HEK293 (cell line): ENCODE data around the gene CLEC4F.

ENCODE experiments used
- CTCF ChIA-PET: fragments of 350-600 bp; formaldehyde crosslinking; extraction: SDS; loops from one replicate; lab custom pipeline; 2021; ENCODE audit warnings: antibody characterized with exemption; lab: Yijun Ruan, JAX
- POLR2A ChIA-PET: fragments of 300-600 bp; formaldehyde crosslinking; extraction: SDS; loops from one replicate; lab custom pipeline; 2020; ENCODE audit warnings: antibody characterized with exemption, inconsistent platforms; lab: Yijun Ruan, JAX
- H3K27ac ChIP-seq: fragments of 200-500 bp; sonication (Bioruptor generic); 2 replicates; pipeline ENCODE4 v1.5.1; 2014; ENCODE audit warnings: low read depth, low read length, control low read depth, inconsistent platforms; ENCODE audit errors: extremely low read depth
- H3K36me3 ChIP-seq, 2 experiments: fragments of 200-500 bp in 1 of 2; sonication (Bioruptor generic) in 1 of 2; 1 replicate in 1 of 2; 2 replicates in 1 of 2; pipeline ENCODE4 v1.5.1; 2014 to 2017; ENCODE audit warnings: inconsistent platforms in 2 of 2, low read length in 2 of 2; ENCODE audit not compliant: control insufficient read depth in 2 of 2, insufficient read depth in 1 of 2
- H3K4me1 ChIP-seq: fragments of 200-500 bp; sonication (Bioruptor generic); 2 replicates; pipeline ENCODE4 v1.5.1; 2014; ENCODE audit warnings: mild to moderate bottlenecking, low read length, inconsistent platforms; ENCODE audit not compliant: control insufficient read depth, insufficient read depth
- H3K4me3 ChIP-seq: 2 replicates; pipeline ENCODE4 v1.5.1; 2011; ENCODE audit warnings: low read depth, mild to moderate bottlenecking, control low read depth, low read length, moderate library complexity
- H3K9me3 ChIP-seq: fragments of 200-500 bp; sonication (Bioruptor generic); 2 replicates; pipeline ENCODE4 v1.5.1; 2014; ENCODE audit warnings: low read depth, low read length, inconsistent platforms; ENCODE audit not compliant: control insufficient read depth, insufficient read depth
- GLI4 ChIP-seq: fragments of 450-650 bp; formaldehyde crosslinking; IDR thresholded peaks from 2 replicates; pipeline ENCODE4 v1.5.1; 2016; ENCODE audit warnings: missing biosample characterization, missing genetic modification characterization
- PRDM6 ChIP-seq: fragments of 450-650 bp; formaldehyde crosslinking; IDR thresholded peaks from 2 replicates; pipeline ENCODE4 v1.5.1; 2017; ENCODE audit warnings: missing biosample characterization, missing genetic modification characterization
- SETDB1 ChIP-seq: IDR thresholded peaks from one replicate; pipeline ENCODE4 v1.6.1; 2017; ENCODE audit warnings: mild to moderate bottlenecking, low read length, moderate library complexity, mixed read lengths; ENCODE audit not compliant: insufficient read length
- ZNF114 ChIP-seq: fragments of 450-650 bp; formaldehyde crosslinking; IDR thresholded peaks from 2 replicates; pipeline ENCODE4 v1.5.0; 2017; ENCODE audit warnings: missing biosample characterization, missing genetic modification characterization
- ZNF146 ChIP-seq: fragments of 450-650 bp; formaldehyde crosslinking; IDR thresholded peaks from 2 replicates; pipeline ENCODE4 v1.5.1; 2016; ENCODE audit warnings: missing biosample characterization, missing genetic modification characterization
- ZNF155 ChIP-seq: fragments of 450-650 bp; formaldehyde crosslinking; IDR thresholded peaks from 2 replicates; pipeline ENCODE4 v1.5.1; 2016; ENCODE audit warnings: missing biosample characterization, missing genetic modification characterization
- ZNF169 ChIP-seq: fragments of 450-650 bp; formaldehyde crosslinking; IDR thresholded peaks from 2 replicates; pipeline ENCODE4 v1.5.1; 2016; ENCODE audit warnings: missing biosample characterization, missing genetic modification characterization
- ZNF2 ChIP-seq: fragments of 450-650 bp; formaldehyde crosslinking; IDR thresholded peaks from 2 replicates; pipeline ENCODE4 v1.5.1; 2016; ENCODE audit warnings: missing biosample characterization, missing genetic modification characterization
- ZNF423 ChIP-seq: fragments of 450-650 bp; formaldehyde crosslinking; IDR thresholded peaks from 2 replicates; pipeline ENCODE4 v1.5.1; 2016; ENCODE audit warnings: missing biosample characterization, missing genetic modification characterization
- ZNF621 ChIP-seq: fragments of 450-650 bp; formaldehyde crosslinking; IDR thresholded peaks from 2 replicates; pipeline ENCODE4 v1.5.1; 2017; ENCODE audit warnings: missing biosample characterization, missing genetic modification characterization
- ZNF626 ChIP-seq: fragments of 450-650 bp; sonication (Bioruptor Pico); formaldehyde crosslinking; IDR thresholded peaks from 2 replicates; pipeline ENCODE4 v1.5.1; 2018; ENCODE audit warnings: missing biosample characterization, missing genetic modification characterization, inconsistent platforms
- ZNF629 ChIP-seq: fragments of 450-650 bp; formaldehyde crosslinking; IDR thresholded peaks from 2 replicates; pipeline ENCODE4 v1.5.1; 2017; ENCODE audit warnings: missing biosample characterization, missing genetic modification characterization
- ZNF768 ChIP-seq: fragments of 450-650 bp; formaldehyde crosslinking; IDR thresholded peaks from 2 replicates; pipeline ENCODE4 v1.5.1; 2018; ENCODE audit warnings: missing biosample characterization, mild to moderate bottlenecking, missing genetic modification characterization
- ZNF776 ChIP-seq: fragments of 450-650 bp; formaldehyde crosslinking; IDR thresholded peaks from 2 replicates; pipeline ENCODE4 v1.5.0; 2017; ENCODE audit warnings: missing biosample characterization, missing genetic modification characterization, borderline replicate concordance
- ZNF837 ChIP-seq: fragments of 450-650 bp; formaldehyde crosslinking; IDR thresholded peaks from 2 replicates; pipeline ENCODE4 v1.5.1; 2016; ENCODE audit warnings: missing biosample characterization, missing genetic modification characterization
- ZNF843 ChIP-seq: fragments of 450-650 bp; formaldehyde crosslinking; IDR thresholded peaks from 2 replicates; pipeline ENCODE4 v1.5.1; 2016; ENCODE audit warnings: missing biosample characterization, missing genetic modification characterization
- TF ChIP-seq, protein P1 (sequence below): fragments of 450-650 bp; formaldehyde crosslinking; IDR thresholded peaks from 2 replicates; pipeline ENCODE4 v1.5.1; 2016; ENCODE audit warnings: missing biosample characterization, missing genetic modification characterization, borderline replicate concordance
- TF ChIP-seq, protein P2 (sequence below): fragments of 450-650 bp; formaldehyde crosslinking; IDR thresholded peaks from 2 replicates; pipeline ENCODE4 v1.5.1; 2016; ENCODE audit warnings: missing biosample characterization, missing genetic modification characterization
- TF ChIP-seq, protein P3 (sequence below): fragments of 450-650 bp; formaldehyde crosslinking; optimal IDR thresholded peaks from 2 replicates; pipeline ENCODE3; 2016; ENCODE audit warnings: missing biosample characterization, mild to moderate bottlenecking, missing genetic modification characterization

CLEC4F gene, protein sequence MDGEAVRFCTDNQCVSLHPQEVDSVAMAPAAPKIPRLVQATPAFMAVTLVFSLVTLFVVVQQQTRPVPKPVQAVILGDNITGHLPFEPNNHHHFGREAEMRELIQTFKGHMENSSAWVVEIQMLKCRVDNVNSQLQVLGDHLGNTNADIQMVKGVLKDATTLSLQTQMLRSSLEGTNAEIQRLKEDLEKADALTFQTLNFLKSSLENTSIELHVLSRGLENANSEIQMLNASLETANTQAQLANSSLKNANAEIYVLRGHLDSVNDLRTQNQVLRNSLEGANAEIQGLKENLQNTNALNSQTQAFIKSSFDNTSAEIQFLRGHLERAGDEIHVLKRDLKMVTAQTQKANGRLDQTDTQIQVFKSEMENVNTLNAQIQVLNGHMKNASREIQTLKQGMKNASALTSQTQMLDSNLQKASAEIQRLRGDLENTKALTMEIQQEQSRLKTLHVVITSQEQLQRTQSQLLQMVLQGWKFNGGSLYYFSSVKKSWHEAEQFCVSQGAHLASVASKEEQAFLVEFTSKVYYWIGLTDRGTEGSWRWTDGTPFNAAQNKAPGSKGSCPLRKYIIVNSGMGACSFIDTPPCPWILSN

GRCh38 chr2:70820499-70820898, at the start of gene CLEC4F:
TSS of gene CLEC4F (minus strand) at chr2:70820599. CDS start at chr2:70820523, 76 bp downstream.
- TF ChIP-seq ZNF423 (tag by site-specific recombination), result no peak
- TF ChIP-seq, protein P1, sequence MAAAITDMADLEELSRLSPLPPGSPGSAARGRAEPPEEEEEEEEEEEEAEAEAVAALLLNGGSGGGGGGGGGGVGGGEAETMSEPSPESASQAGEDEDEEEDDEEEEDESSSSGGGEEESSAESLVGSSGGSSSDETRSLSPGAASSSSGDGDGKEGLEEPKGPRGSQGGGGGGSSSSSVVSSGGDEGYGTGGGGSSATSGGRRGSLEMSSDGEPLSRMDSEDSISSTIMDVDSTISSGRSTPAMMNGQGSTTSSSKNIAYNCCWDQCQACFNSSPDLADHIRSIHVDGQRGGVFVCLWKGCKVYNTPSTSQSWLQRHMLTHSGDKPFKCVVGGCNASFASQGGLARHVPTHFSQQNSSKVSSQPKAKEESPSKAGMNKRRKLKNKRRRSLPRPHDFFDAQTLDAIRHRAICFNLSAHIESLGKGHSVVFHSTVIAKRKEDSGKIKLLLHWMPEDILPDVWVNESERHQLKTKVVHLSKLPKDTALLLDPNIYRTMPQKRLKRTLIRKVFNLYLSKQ (tag by site-specific recombination), result no peak
- no peak for TF ChIP-seq PRDM6 (tag by site-specific recombination)
- TF ChIP-seq ZNF776 (tag by site-specific recombination), result no peak
- TF ChIP-seq, protein P2, sequence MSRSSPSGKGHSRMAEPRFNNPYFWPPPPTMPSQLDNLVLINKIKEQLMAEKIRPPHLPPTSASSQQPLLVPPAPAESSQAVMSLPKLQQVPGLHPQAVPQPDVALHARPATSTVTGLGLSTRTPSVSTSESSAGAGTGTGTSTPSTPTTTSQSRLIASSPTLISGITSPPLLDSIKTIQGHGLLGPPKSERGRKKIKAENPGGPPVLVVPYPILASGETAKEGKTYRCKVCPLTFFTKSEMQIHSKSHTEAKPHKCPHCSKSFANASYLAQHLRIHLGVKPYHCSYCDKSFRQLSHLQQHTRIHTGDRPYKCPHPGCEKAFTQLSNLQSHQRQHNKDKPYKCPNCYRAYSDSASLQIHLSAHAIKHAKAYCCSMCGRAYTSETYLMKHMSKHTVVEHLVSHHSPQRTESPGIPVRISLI (tag by site-specific recombination), result no peak
- Histone ChIP-seq H3K27ac (no peak within 1 kb of the TSS), H3K36me3 (no peaks in the 10 kb centered on the region), H3K9me3 (no peaks in the 10 kb centered on the region), H3K4me1 (no peaks in the 10 kb centered on the region), H3K4me3 (no peak within 1 kb of the TSS)
- CTCF ChIA-PET, result no interaction called here
- POLR2A ChIA-PET, result no interaction called here

- no peak overlapping the region for H3K4me3 ChIP-seq
- H3K9me3 ChIP-seq, result no peaks in the 10 kb centered on the region
- H3K36me3 ChIP-seq, result no peaks in the 10 kb centered on the region
- H3K4me1 ChIP-seq, result no peaks in the 10 kb centered on the region; the same call in 1 of the 2 replicates
- TF ChIP-seq SETDB1 (no peak), ZNF169 (tag by site-specific recombination) (no peak), ZNF114 (no peak), ZNF146 (tag by site-specific recombination) (no peak), ZNF155 (tag by site-specific recombination) (no peak), ZNF629 (tag by site-specific recombination) (no peak), ZNF2 (tag by site-specific recombination) (no peak), ZNF621 (tag by site-specific recombination) (no peak), ZNF837 (tag by site-specific recombination) (no peak), GLI4 (no peak), ZNF768 (tag by site-specific recombination) (no peak), ZNF843 (tag by site-specific recombination) (no peak), ZNF626 (tag by site-specific recombination) (no peak)
- TF ChIP-seq, protein P3, sequence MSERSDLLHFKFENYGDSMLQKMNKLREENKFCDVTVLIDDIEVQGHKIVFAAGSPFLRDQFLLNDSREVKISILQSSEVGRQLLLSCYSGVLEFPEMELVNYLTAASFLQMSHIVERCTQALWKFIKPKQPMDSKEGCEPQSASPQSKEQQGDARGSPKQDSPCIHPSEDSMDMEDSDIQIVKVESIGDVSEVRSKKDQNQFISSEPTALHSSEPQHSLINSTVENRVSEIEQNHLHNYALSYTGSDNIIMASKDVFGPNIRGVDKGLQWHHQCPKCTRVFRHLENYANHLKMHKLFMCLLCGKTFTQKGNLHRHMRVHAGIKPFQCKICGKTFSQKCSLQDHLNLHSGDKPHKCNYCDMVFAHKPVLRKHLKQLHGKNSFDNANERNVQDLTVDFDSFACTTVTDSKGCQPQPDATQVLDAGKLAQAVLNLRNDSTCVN (tag by site-specific recombination), result no peak
- CTCF ChIA-PET, result interaction anchor here (0.7 to 9.8 kb wide), 5 partner anchors 54 to 131 kb away, joined by 3 to 180 read pairs (median 47); partner anchors contain the start of gene FIGLA
- H3K27ac ChIP-seq, result no peak overlapping the region
- POLR2A ChIA-PET, result interaction anchor here (0.6 kb wide), 2 partner anchors 9 to 122 kb away, joined by 3 to 4 read pairs; no protein-coding TSS in a partner anchor
Measured at GRCh38 chr2:70868970-70869369, 48.6 kb upstream of the CLEC4F start.
